ENCODE measurements around the gene SZT2. TPM values are rescaled to one million over a fixed set of nuclear protein-coding genes. Genes with fewer than 3 reads are reported as not detected.

SZT2 gene
- total RNA-seq, 1 experiment from 2014 or later, result 27.9 TPM

DNA sequence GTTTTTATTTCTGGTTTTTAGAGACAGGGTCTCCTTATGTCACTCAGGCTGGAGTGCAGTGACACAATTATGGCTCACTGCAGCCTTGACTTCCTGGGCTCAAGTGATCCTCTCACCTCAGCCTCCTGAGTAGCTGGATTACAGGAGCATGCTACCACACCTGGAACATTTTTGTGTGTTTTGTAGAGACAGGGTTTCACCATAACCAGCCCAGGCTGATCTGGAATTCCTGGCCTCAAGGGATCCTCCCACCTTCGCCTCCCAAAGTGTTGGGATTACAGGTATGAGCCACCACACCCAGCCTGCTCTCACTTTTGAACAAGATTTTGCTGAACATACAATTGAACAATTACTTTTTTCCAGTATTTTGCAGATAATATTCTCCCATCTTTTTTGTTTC lies 88.0 kb downstream of the SZT2 start:
- ChIA-PET CTCF (no interaction called here), POLR2A (ENCODE audit: low non-redundant PET) (no interaction called here)
- H3K27me3 ChIP-seq (replicated peaks; ENCODE audit: insufficient read depth, low read depth, low read length, poor library complexity), result no peaks in the 10 kb centered on the region
- no peak for DNase-seq (ENCODE audit: low spot score)
- BruUV-seq (replicated peaks), result no TSS peak
- no peak overlapping the region for H3K4me3 ChIP-seq (ENCODE audit: low read depth, low read length, poor library complexity, severe bottlenecking)
- H3K9me3 ChIP-seq (ENCODE audit: low read depth, low read length, poor library complexity, severe bottlenecking), result no peaks in the 10 kb centered on the region
- H3K27ac ChIP-seq (ENCODE audit: low read depth, low read length, poor library complexity, severe bottlenecking), result no peak overlapping the region
- TF ChIP-seq, protein P1, sequence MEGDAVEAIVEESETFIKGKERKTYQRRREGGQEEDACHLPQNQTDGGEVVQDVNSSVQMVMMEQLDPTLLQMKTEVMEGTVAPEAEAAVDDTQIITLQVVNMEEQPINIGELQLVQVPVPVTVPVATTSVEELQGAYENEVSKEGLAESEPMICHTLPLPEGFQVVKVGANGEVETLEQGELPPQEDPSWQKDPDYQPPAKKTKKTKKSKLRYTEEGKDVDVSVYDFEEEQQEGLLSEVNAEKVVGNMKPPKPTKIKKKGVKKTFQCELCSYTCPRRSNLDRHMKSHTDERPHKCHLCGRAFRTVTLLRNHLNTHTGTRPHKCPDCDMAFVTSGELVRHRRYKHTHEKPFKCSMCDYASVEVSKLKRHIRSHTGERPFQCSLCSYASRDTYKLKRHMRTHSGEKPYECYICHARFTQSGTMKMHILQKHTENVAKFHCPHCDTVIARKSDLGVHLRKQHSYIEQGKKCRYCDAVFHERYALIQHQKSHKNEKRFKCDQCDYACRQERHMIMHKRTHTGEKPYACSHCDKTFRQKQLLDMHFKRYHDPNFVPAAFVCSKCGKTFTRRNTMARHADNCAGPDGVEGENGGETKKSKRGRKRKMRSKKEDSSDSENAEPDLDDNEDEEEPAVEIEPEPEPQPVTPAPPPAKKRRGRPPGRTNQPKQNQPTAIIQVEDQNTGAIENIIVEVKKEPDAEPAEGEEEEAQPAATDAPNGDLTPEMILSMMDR (conservative IDR thresholded peaks at IDR 0.05; ENCODE audit: low read depth, low read length), result no peak
- no peak for TF ChIP-seq EZH2 (IDR thresholded peaks at IDR 0.05; ENCODE audit: borderline replicate concordance, low read depth, low read length, poor library complexity, severe bottlenecking)
- intact Hi-C loops (cut with micrococcal nuclease; ENCODE audit: unreplicated experiment), result no loop called here
- H3K36me3 ChIP-seq (ENCODE audit: insufficient read depth, low read length, poor library complexity, severe bottlenecking), result no peaks in the 10 kb centered on the region
- H3K4me1 ChIP-seq (ENCODE audit: insufficient read depth, low read length, poor library complexity, severe bottlenecking), result no peaks in the 10 kb centered on the region

DNA sequence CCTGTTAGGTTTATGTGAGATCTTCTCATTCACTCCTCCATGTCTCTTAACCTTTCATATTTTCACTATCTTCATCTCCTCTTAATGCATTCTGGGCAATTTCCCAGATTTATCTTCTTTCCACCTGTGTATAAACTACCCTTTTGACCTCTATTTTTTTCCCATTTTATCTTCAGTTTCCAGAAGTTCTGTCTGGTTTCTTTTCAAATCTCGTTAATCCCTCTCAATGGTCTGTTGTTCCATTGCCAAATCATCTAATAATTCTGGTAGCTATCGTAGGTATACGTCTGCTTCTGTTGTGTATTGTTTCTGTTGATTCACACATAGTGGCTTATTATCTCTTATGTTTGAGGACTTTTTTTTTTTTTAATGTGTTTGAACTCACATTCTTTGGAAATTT lies 89.7 kb downstream of the SZT2 start:
- POLR2A ChIA-PET (ENCODE audit: low non-redundant PET), result no interaction called here
- CTCF ChIA-PET, result no interaction called here
- intact Hi-C loops (cut with micrococcal nuclease; ENCODE audit: unreplicated experiment), result no loop called here
- no TSS peak for BruUV-seq (replicated peaks)
- no peak overlapping the region for H3K27ac ChIP-seq (ENCODE audit: low read depth, low read length, poor library complexity, severe bottlenecking)
- no peak for TF ChIP-seq EZH2 (IDR thresholded peaks at IDR 0.05; ENCODE audit: borderline replicate concordance, low read depth, low read length, poor library complexity, severe bottlenecking)
- TF ChIP-seq, protein P1 (conservative IDR thresholded peaks at IDR 0.05; ENCODE audit: low read depth, low read length), result no peak
- no peaks in the 10 kb centered on the region for H3K9me3 ChIP-seq (ENCODE audit: low read depth, low read length, poor library complexity, severe bottlenecking)
- H3K4me1 ChIP-seq (ENCODE audit: insufficient read depth, low read length, poor library complexity, severe bottlenecking), result no peaks in the 10 kb centered on the region
- no peak overlapping the region for H3K4me3 ChIP-seq (ENCODE audit: low read depth, low read length, poor library complexity, severe bottlenecking)
- DNase-seq (ENCODE audit: low spot score), result no peak
- no peaks in the 10 kb centered on the region for H3K36me3 ChIP-seq (ENCODE audit: insufficient read depth, low read length, poor library complexity, severe bottlenecking)
- no peaks in the 10 kb centered on the region for H3K27me3 ChIP-seq (replicated peaks; ENCODE audit: insufficient read depth, low read depth, low read length, poor library complexity)

DNA sequence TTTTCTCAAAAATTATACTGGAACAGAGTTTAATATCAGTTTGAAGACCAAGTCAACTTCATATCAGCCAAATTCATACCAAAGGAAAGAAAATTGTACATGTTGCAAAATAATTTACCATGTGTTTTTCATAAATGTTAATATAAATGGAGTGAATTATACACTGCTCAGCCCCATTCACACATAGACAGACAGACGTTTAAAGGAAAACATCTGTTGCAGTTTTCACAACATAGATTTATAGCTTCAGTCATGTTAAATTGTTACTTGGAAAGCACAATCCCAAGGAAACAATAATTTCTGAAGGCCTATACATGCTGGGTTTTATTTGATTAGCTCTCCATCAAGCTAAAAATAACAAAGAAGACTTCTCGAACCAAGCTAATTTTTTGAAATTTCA lies 91.8 kb downstream of the SZT2 start:
- H3K27ac ChIP-seq (ENCODE audit: low read depth, low read length, poor library complexity, severe bottlenecking), result no peak overlapping the region
- intact Hi-C loops (cut with micrococcal nuclease; ENCODE audit: unreplicated experiment), result no loop called here
- POLR2A ChIA-PET (ENCODE audit: low non-redundant PET), result interaction anchor here (0.6 kb wide), 1 partner anchor 123 kb away, joined by 4 read pairs; the partner anchor contains the start of gene CDC20
- DNase-seq (ENCODE audit: low spot score), result no peak
- H3K4me1 ChIP-seq (ENCODE audit: insufficient read depth, low read length, poor library complexity, severe bottlenecking), result no peaks in the 10 kb centered on the region
- no TSS peak for BruUV-seq (replicated peaks)
- H3K9me3 ChIP-seq (ENCODE audit: low read depth, low read length, poor library complexity, severe bottlenecking), result no peaks in the 10 kb centered on the region
- TF ChIP-seq, protein P1 (conservative IDR thresholded peaks at IDR 0.05; ENCODE audit: low read depth, low read length), result no peak
- CTCF ChIA-PET, result no interaction called here
- no peak overlapping the region for H3K4me3 ChIP-seq (ENCODE audit: low read depth, low read length, poor library complexity, severe bottlenecking)
- no peaks in the 10 kb centered on the region for H3K27me3 ChIP-seq (replicated peaks; ENCODE audit: insufficient read depth, low read depth, low read length, poor library complexity)
- H3K36me3 ChIP-seq (ENCODE audit: insufficient read depth, low read length, poor library complexity, severe bottlenecking), result no peaks in the 10 kb centered on the region
